ENCODE measurements around the gene NCAN.

DNA sequence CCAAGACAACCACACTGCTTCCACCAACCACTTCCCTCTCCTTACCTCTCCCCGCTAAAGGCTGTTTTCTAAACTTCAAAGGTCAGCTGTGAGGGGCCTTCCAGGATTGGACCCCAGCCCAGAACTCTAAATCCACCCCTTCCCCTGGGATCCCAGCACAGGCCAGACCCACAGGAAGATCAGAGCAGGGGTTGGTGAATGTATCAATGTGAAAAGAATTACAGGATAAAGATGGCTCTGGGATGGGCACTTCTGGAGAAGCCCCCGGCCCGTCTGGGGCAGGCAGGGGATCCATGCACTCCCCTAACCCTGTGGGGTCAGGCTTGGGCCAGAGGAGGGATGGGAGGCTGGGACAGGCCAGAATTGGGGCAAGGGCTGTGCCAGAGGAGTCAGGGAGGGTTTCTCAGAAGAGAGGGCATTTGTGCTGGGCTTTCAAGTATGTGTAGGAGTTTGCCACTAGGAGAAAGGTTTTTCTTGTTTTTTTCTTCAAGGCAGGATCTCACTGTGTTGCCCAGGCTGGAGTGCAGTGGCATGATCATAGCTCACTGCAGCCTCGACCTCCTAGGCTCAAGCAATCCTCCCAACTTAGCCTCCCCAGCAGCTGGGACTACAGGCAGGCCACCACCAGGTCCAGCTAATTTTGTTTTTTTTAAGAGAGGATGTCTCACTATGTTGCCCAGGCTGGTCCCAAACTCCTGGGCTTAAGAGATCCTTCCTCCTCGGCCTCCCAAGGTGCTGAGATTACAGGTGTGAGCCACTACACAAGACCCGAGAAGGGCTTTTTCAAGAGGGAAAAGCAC lies 40.7 kb upstream of the NCAN start:
- TF ChIP-seq EZH2phosphoT487 (IDR thresholded peaks at IDR 0.05; ENCODE audit: borderline replicate concordance, low read length) (no peak), CTCF (conservative IDR thresholded peaks at IDR 0.05; ENCODE audit: low read depth, low read length) (no peak), EZH2 (IDR thresholded peaks at IDR 0.05; ENCODE audit: low read length, unreplicated experiment) (no peak)

Measured in PC-3 (cell line).